IPS-18c (cell line): Measurements from ENCODE around the gene ACTRT2.

Experiments
- H3K4me3 ChIP-seq: 2 replicates; pipeline ENCODE4 v1.7.0; 2013; ENCODE audit warnings: low read depth, mild to moderate bottlenecking, low read length, moderate library complexity; ENCODE audit not compliant: insufficient read depth
- H3K9me3 ChIP-seq: one replicate; pipeline ENCODE4 v1.6.1; 2013; ENCODE audit warnings: mild to moderate bottlenecking, low read length, moderate library complexity; ENCODE audit not compliant: control insufficient read depth, insufficient read depth

The ACTRT2 gene

DNA sequence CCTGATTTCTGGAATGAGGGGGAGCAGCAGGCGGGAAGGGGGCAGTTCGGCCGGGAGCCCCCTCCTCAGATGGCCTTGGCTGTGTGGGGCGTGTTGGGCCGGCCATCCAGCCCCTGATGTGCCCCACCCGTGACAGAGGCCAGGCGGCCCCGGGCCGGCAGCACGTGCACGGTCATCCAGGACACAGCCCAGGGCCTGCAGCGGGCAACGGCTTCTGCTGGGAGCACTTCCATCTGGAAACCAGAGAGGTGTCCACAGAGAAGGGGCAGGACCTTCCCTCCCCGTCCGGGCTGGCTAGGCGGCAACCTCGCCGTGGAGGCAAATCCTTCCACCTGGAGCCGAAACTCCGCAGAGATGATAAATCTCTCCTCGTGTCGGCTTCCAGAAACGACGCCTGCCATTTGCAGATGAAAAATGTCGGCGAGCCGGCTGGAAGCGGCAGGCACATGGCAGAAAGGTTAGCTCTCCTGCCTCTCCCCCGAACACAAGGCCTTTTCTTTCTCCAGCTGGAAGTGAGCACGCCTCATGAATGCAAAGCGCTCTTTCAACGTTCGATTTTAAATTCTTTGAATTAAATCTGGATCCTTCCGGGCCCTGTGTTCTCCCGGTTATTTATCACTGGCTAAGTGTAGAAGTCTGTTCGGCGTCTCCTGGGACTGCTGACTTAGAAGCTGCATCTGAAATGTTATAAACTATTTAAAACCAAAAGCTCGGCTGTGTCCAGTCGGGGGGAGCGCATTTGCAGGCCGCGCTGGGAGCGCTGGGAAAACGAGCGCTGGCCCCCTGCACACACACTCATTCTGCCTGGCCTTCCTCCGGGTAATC lies 9.4 kb upstream of the ACTRT2 start:
- Histone ChIP-seq H3K4me3 (no peak overlapping the region), H3K9me3 (peaks cover 16% of the 10 kb centered on the region)

DNA sequence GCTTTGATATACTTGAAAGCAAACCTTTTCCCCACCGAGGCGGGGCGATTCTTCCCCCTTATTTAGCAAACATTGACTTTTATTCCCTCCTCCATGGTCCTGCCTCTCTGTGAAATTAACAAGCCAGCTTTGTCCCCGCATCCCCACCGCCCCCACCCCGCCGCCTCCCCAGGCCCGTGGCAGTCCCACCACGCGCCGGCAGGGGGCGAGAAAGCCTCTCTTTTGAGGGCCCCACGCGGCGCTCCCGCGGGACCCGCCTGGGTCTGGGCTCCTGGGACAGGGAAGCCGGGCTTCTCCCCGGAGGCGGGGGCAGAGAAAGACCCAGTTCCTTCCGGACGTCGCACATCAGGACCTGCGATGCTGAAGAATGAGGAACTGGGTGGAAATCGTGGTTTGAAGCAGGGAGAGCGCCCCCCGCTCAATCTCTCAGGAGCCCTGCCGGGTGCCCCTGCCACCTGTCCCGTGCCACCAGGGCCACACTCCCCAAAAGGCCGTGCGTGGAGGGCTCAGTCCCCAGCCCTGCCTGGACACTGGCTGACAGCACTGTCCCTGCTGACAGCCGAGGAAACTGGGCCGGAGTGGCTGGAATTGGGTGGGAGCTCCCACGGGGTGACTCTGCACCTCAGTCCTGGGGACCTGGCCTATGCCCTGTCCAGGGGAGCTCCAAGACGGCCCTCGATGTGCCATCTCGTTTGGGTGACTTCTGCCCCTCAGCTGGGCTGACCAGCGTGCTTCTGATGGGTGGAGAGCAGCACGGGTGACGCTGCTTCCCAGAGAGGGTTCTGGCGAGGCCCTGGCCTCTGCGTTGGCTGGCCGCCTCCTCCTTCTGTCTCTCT lies 8.6 kb upstream of the ACTRT2 start:
- peaks cover 9% of the 10 kb centered on the region for H3K9me3 ChIP-seq
- no peak overlapping the region for H3K4me3 ChIP-seq

DNA sequence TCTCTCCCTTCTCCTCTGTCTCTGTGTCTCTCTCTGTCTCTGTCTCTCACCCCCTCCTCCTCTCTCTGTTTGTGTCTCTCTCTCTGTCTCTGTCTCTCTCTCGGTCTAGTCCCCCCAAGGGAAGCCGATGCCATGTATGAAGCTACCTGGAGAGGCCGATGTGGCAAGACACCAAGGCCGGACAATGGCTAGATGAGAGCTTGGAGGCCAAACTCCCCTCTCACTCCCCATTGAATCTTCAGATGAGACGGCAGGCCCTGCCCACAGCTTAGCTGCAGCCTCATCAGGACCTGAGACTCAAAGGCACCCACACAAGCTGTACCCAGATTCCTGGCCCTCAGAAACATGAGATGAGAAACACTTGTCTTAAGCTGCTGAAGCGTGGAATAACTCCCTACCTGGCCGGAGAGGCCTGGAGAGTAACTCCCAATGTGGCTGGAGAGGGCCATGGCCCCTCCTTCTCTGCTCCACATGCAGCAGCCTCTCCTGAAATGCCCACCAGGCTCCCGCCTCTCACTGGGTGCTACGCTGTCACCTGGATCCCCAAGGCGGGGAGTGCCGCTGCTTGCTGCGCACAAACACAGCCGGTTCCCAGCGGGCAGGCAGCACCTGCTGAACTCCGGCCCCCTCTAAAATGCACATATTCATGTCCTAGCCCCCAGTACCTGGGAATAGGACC lies 7.8 kb upstream of the ACTRT2 start:
- H3K4me3 ChIP-seq = no peak overlapping the region

DNA sequence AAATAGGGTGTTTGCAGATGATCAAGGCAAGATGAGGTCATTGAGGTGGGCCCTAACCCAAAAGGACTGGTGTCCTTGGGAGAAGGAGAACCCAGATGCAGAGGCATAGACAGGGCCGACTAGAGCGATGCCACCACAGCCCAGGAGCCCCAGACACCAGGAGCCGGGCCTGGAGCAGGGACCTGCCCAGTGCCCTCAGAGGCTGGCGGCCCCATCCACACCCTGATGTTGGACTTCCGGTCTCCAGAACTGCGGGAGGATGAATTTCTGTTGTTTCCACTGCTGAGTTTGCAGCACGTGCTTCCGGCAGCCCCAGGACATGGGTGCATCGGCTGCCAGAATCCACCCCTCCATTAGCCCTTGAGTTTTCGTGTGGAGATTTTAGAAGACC lies 7.2 kb upstream of the ACTRT2 start:
- no peaks in the 10 kb centered on the region for H3K9me3 ChIP-seq

More for the DNA sequence above, 7.8 kb upstream of the ACTRT2 start:
- peaks cover 4% of the 10 kb centered on the region for H3K9me3 ChIP-seq

DNA sequence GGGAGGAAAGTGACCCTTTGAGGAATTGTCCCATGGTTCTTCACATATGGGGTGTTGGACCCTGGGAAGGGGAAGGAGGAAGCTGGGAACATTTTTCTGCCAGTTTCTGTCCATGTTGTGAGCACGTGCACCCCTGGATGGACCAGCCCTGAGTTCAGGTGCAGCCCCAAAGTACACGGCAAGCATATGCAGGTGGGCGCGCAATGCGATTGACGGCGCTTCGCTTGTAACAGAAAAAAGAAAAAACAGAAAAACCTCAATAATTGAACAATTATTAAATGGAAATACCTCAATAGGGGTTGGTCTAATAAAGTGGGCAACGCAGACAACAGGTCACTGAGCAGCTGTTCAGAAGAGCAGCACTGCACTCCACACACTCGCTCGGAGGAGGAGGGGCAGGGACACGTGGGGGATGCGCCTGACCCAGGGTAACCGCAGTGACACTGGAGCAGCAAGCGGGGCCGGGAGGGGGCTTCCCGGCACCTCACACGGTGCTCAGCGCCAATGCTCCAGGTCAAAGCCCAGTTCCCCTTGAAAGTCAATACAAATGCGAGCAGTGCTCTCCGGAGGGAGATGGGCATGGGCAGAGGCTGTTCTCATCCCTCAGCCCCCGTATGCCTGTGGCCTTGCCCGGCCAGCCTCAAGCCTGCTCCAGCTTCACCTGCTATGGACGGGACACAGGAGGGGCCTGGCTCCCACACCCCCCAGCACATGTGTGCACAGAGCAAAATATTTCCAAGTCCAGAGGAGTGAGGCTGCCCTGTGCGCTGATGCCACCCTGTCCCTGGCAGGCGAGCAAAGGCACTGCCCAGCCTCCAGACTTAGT lies 6.6 kb upstream of the ACTRT2 start:
- Histone ChIP-seq H3K9me3 (no peaks in the 10 kb centered on the region), H3K4me3 (no peak overlapping the region)

More for the DNA sequence above, 7.2 kb upstream of the ACTRT2 start:
- no peak overlapping the region for H3K4me3 ChIP-seq

DNA sequence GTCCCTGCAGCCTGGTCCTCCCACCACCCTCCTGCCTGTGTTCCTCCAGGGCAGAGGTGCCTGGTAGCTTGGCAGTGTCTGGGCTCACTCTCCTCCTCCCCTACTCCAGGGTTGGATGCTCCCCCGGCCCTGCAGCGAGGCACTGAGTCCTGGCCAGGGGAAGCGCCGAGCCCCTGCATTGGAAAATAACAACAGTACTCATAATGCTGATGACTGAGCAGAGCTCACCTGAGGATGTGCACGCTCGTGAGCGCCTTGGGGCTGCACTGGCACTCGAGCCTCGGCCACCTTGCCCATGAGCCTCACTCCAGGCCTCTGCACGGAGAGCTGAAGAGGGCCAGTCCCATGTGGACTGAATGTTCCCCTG lies 6.0 kb upstream of the ACTRT2 start:
- Histone ChIP-seq H3K4me3 (no peak overlapping the region), H3K9me3 (no peaks in the 10 kb centered on the region)

DNA sequence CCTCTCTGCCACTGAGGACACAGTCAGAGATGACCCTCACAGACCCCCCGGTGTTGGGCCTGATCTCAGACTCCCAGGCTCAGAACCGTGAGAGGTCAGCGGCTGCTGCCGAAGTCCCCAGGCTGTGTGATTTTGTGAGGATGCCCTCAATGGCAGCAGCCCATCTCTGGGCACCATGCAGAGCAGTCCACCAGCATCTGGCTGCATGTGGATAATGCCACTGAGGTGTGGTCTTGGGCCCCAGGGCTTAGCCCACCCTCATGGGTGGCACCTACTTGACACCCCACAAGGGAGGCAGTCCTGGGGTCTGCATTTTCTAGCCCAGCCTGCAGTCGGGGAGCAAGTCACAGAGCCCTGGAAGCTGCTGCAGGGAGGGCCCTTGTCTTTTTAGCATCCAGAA lies 5.5 kb upstream of the ACTRT2 start:
- no peaks in the 10 kb centered on the region for H3K9me3 ChIP-seq
- H3K4me3 ChIP-seq = no peak overlapping the region

DNA sequence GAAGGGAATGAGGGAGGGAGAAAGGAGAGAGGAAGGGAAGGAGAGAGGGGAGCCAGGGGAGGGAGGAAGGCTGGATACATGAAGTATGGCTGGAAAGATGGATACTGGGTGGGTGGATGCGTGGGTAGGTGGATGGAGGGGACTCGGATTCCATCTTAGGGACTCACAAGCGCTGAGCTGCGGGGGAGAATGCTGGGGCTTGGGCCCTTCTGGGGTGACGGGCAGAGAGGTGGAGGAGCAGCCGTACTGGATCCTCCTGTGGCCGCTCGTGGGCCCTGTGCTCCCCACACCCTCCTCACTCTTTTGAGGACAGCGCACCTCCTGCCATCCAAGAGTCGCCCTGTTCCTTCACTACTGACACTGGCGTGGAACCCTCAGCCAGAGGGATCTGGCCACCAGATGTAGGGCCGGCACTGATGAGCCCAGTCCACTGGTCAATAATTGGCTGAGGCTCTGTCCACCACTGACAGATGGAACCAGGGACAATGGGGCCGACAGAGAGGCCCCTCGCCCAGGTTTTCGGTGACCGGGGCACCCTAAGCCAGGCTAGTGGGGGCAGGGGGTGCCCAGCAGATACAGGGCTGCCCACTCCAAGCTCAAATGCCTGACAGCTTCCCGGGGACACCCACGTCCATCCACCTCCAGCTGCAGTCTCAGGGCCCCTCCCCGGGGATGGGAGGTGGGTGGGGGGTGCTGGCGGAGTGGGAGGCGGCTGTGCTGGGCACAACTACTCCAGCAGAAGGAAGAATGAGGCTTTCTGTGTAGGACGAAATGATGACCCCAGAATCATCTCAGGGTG lies 4.4 kb upstream of the ACTRT2 start:
- no peak overlapping the region for H3K4me3 ChIP-seq
- H3K9me3 ChIP-seq = no peaks in the 10 kb centered on the region

DNA sequence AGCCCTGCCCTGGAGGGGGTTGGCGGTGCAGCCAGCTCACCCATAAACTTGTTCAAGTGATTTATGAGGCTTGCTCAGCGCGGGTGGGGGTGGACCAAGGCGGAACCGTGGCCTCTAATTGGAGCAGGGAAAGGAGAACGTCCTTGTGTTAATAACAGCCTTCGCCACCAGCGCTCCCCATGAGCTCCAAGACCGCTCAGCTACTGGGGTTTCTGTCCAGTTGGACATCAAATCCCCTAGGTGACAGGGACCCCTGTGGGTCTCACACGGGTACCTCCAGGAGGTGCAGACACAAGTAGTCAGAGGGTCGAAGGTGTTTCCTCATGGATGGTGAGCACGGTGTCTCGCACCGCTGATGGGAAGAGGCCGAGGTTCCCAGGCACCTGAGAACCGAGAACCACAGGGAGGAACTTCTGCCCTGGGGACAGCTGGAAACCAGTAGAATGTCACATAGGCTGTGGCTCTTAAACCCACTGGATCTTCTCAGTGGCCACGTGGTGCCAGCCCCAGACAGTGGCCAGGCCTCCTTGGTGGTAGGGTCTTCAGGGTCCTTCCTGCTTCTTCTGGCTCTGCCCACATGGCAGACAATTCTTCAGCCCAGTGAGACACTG lies 3.7 kb upstream of the ACTRT2 start:
- no peaks in the 10 kb centered on the region for H3K9me3 ChIP-seq
- no peak overlapping the region for H3K4me3 ChIP-seq

DNA sequence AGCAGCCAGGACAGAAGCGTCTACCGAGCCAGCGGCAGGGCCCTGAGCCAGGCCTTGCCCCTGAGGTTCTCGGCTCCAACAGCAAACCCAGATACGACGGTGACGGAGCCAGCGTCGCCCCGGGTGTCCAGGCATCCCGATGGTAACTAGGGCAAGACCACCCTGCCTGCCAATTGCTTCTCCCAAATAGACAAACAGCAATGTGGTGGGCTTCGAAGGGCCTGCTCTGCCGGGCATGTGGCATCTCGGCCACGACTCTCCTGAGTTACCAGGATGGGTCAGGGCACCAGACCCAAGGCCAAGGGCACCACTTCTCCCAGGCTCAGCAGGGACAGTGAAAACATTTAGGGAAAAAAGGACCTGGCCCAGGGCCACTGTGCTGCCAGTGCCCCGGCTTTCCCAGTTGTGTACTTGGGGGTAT lies 3.2 kb upstream of the ACTRT2 start:
- Histone ChIP-seq H3K9me3 (no peaks in the 10 kb centered on the region), H3K4me3 (no peak overlapping the region)

DNA sequence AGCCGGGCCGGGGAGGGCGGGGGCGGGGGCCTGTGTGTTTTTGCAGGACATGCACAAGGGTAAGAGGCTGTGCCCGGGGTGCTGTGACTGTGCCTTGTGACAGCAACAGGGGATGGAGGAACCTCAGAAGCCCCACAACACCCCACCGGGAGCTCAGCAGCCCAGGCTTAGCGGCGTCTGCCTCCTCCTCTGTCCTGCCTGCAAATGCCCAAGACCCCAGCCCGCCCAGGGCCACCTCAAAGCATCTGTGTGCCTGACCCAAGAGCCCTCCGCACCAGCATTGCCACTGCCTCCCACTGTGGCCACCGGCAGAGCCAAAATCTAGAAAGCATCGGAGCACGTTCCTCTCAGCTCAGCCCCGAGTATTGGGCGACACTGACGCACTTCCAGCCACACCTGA lies 2.7 kb upstream of the ACTRT2 start:
- Histone ChIP-seq H3K4me3 (no peak overlapping the region), H3K9me3 (no peaks in the 10 kb centered on the region)

DNA sequence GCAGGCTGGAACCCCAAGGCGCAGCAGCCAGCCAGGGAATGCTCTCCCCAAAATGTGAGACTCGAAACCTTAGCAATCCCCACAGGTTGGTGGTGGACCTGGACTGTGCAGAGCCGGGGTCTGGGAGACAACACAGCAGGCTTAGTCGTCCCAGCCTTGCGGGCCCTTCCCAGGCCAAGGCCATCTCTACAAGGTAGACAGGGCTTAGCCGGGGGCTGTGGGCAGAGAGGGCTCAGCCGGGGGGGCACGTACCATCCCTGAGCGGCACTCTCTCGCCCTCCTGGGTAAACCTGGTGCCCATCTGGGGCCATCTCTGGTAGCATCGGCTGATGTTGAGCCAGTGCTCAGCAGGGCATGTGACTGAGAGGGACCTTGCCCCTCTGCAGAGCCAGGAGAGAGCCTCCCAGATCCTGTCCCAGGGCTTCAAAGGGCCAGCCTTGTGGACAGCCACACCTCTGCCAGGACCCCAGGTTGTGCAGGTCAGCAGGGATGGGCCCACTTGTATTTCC lies 2.2 kb upstream of the ACTRT2 start:
- Histone ChIP-seq H3K4me3 (no peak overlapping the region), H3K9me3 (no peaks in the 10 kb centered on the region)

DNA sequence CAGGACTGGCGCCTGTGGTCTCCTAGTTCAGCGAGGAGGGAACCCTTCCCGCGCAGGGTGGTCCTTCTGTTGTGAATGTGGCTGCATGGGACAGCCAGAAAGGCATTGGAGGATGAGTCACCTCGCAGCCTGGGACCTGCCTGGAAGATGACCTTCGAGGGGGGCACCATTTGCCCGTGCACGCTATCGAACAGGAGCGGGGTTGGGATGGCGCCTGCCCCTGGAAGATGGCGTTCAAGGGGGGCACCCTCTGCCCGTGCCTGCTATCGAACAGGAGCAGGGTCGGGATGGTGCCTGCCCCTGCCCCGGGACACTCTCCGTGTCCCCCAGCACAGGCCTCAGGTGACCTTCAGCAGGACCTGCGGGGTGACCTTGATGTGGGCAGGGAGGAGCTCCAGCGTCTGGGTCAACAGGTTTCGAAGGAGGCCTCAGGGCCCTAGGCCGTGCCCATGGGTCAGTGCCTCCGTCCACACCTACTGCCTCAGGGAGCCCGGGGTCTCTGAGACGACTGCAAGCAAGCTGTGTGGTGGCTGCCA lies 1.7 kb upstream of the ACTRT2 start:
- H3K9me3 ChIP-seq = no peaks in the 10 kb centered on the region
- H3K4me3 ChIP-seq = no peak overlapping the region

DNA sequence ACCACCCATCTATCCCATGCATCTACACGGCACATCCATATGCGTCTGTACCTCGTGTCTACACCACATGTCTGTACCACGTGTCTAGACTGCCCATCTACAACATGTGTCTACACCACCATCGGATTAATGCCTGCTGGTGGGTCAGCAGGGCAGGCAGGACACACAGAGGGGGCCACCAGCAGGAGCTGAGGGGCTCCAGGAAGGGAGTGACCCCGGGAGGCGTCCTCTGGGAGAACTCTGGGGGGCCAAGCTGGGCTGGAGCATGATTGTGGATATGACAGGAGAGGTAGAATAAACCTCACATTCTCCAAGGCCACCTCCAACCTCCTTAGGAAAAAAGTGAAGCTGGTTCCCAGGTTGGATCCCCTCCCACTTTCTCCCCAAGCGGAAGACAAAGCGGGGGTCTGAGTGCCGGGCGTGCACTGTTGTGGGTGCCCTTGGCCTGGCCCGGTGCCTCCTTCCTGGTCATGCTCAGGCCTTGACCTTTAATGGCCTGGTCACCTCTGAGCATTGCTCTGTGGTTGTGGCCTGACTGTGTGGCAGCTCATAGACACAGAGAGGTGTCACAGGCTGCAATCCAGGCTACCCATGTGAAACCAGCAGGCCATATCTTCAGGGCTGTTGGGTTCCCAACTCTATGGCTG lies 881 bp upstream of the ACTRT2 start:
- no peaks in the 10 kb centered on the region for H3K9me3 ChIP-seq

DNA sequence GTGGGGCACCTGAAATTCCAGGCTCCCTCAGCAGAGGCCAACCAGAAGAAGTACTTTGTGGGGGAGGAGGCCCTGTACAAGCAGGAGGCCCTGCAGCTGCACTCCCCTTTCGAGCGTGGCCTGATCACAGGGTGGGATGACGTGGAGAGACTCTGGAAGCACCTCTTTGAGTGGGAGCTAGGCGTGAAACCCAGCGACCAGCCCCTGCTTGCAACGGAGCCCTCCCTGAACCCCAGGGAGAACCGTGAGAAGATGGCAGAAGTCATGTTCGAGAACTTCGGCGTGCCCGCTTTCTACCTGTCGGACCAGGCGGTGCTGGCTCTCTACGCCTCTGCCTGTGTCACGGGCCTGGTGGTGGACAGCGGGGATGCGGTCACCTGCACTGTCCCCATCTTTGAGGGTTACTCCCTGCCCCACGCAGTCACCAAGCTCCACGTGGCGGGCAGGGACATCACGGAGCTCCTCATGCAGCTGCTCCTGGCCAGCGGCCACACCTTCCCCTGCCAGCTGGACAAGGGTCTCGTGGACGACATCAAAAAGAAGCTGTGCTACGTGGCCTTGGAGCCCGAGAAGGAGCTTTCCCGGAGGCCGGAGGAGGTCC lies 634 bp downstream of the ACTRT2 start:
- H3K4me3 ChIP-seq = no peak overlapping the region
- no peaks in the 10 kb centered on the region for H3K9me3 ChIP-seq

More for the DNA sequence above, 881 bp upstream of the ACTRT2 start:
- no peak overlapping the region for H3K4me3 ChIP-seq
